Activated T-cell treated with anti-CD3 and anti-CD28 coated beads, Interleukin-2, amount 50 U/mL, for 48 hours (primary cell): ENCODE data around the gene MYLK4.
A peak's percentile ranks its signal among the peaks of the same experiment; 100 is the strongest.

Experiments used
- DNase-seq, 2 experiments: peaks; one replicate each; pipeline ENCODE4 v3.0.0-alpha.2; 2020

Gene MYLK4

DNA sequence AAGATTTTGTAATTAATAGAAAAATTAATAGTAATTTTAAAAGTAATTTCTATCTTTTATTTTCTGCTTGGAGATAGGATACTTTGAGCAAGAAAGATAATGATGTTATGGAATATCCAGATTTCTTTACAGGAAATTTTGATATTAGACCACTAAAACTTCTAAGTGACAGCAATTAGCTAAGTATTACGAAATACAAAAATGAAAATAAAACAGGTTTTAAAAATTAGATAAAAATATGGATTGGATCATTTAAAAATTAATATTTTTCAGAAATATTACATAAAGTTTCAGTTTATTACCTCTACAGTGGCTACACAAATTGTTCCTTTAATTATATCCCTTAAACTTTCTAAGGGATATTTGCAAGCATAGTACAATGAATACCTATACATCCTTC, 4.2 kb upstream of the MYLK4 start:
- DNase-seq = no peak

- no peak for DNase-seq
Observed at GRCh38 chr6:2754393-2754792, 3.7 kb upstream of the MYLK4 start.

GRCh38 chr6:2753743-2754142, 3.0 kb upstream of the MYLK4 start:
- DNase-seq = no peak

GRCh38 chr6:2753110-2753489, 2.4 kb upstream of the MYLK4 start:
- DNase-seq = no peak

DNA sequence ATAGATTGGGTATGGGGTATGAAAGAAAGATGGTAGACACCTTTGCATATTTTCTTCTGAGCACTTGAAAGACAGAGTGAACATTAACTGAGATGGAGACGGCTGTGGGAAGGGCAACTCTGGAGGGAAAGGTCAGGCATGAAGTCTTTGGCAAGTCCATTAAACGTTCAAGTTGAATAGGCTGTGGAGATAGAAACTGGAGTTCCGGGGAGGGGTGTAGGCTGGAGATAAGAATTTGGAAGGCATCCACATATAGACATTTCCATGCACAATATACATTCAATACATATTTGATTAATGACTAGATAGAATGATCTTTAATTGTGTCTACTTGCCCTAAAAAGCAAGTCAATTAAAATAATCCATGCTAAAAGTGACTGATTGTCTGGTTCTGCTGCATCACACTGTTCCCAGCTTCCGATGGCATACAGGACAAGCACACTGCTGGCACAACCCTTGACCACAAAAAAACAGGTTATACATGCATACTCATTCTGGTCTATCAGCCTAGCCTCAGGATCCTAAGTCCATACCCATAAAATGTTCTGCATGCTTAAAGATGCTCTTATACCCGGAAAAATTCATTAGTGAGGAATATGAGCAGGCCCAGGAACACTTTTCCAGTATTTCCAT, 1.9 kb upstream of the MYLK4 start:
- no peak for DNase-seq

DNA sequence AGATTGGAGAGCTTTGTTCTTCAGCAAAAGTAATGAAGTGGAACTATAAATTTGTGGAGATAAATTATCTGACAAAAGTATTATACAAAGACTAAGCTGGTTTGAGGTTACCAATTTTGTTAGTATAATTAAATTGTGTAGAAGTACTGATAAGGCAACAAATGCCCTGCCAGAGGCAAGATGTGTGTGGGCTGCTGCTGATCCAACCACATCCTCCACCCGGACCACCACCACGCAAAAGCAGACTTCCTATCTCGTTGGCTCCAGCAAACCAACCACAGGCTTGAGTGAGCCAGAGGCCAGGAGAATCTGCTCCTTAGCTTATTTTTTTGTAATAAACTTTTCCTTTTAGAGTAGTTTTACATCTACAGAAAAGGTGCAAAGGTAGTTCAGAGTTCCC, 1.1 kb upstream of the MYLK4 start:
- no peak for DNase-seq

GRCh38 chr6:2749969-2750600, 637 bp downstream of the MYLK4 start:
- peak; percentile 80 for DNase-seq

DNA sequence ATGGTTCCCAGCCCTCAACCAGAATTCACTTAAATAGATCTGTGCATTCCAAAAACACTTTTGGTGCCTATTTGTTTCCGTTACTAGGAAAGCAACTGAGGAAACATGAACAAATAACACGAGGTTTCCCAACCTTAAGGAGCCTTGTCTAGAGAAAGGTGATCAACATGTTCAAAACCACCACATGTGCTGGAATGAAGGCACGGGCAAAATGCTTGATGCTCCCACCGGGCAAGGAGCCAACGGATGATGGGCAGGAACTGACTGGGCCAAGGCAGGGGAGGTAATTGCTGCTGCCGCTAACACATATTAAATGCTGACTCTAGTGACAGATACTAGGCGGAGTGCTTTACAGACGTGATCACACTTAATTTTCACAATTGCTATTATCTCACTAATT, 2.5 kb downstream of the MYLK4 start:
- DNase-seq = no peak

DNA sequence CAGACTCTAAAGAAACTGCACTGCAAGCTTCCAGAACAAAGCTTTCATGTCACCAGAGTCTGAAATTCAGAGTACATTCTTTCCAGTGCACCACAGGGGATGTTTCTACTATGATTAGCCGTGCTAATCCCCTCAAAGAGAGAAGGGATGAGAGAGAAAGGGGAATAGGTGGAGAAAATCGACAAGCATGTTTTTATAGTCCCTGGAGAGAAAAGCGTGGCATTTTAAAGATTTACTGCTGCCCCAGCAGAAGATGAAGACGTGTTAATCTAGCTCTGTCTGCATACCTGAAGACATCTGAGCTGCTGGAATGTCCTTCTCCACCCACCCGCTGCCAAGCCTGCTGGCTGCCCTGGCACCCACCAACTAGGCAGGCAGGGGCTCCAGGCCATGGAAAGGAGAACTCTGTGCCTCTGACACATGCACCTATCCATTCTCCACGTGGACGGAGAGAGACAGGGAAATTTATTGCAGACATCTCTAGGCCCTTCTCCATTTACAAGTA, 4.1 kb downstream of the MYLK4 start:
- DNase-seq = no peak

- no peak for DNase-seq
Observed at GRCh38 chr6:2745246-2745645, 5.5 kb downstream of the MYLK4 start.

- no peak for DNase-seq
Observed at GRCh38 chr6:2744778-2745177, 5.9 kb downstream of the MYLK4 start.

DNA sequence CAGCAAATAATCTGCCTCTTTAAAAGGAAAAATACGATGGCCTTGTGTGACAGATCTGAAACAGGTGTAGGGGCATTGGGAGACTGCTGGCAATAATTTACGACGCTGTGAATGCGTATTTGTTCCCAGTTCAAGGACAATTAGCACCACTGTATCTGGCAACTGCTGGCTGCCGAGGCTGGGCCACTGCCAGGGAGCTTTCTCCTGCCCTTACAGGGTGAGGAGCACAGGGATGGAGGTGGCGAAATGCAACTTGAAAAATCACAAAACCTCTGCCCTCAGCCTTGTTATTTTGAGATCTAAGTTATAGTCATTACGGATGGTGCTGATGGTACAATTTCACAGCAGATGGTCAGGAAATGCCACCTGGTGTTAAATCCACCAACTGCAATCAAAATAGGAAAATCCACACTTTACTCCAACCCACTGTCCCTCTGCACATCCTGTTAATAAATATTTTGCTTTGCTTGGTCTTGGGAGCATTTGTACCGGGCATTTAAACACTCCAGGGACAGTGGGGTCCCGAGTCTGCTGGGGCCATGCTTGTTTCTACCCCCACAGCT, 6.4 kb downstream of the MYLK4 start:
- no peak for DNase-seq

DNA sequence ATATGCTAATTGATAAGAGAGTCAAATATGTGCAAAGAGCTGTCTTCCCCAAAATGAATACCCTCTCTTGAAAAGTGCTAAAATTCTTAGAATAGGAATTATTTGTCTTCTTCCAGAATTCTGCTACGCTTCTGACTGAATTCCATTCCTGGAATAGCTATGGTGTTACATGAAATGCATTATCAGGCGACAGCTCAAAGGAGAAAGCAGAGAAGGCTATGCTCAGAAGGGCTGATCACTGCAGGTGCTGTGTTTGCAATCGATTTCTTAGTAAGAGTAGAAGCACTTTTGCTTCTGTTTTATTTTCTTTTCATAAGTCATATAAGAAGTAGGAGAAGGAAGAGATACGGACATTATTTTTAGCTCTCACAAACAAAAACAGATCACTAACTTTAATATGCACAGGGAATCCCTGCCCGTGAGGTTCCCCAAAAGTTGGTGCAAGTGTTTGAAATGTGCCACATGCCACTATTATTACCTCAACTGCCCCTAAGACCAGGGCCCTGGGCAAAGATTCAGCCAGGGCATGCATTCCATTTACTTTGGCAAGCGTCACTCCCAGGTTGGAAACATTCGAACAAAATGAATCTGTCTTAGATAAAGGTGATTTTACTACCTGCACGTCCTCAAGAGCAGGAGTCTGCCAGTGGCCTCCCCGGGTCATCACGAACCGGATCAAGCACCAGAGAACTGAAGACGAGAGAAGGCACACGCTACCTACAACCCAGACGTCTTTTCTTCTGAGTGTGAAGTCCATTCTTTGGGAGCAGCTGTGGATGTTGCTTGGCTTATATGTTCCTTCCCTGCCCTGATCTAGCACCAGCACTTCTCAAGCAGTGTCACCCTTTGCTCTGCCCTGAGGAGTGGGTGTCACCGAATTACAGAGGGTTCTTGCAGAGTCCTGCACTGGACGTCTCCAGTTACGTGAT, 7.2 kb downstream of the MYLK4 start:
- no peak for DNase-seq

DNA sequence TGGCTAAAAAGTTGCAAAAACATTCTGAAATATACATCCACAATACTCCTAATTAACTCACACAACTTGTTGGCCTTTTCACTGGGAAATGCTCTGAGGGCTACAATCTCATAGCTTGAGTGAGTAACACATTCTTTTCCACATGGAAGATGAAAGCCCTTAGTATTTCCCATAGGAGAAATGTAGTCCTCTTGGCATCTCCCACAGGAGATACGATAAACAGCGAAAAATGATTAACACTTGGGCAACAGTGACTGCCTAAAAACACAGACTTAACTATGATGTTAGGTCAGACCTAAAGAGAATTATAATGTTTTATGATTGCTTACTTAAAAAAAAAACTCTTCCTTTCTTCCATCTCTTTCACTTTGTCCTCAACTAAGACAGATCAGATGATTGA, 9.0 kb downstream of the MYLK4 start:
- no peak for DNase-seq

GRCh38 chr6:2740581-2740980, 10.1 kb downstream of the MYLK4 start:
- no peak for DNase-seq

- peak in 1 of 2 experiments; percentile 28 for DNase-seq
Observed at GRCh38 chr6:2739335-2739734, 11.4 kb downstream of the MYLK4 start.

- peak; percentile 46 to 64 for DNase-seq
Observed at GRCh38 chr6:2738373-2738979, 12.2 kb downstream of the MYLK4 start.

GRCh38 chr6:2737885-2738284, 12.8 kb downstream of the MYLK4 start:
- DNase-seq = no peak

DNA sequence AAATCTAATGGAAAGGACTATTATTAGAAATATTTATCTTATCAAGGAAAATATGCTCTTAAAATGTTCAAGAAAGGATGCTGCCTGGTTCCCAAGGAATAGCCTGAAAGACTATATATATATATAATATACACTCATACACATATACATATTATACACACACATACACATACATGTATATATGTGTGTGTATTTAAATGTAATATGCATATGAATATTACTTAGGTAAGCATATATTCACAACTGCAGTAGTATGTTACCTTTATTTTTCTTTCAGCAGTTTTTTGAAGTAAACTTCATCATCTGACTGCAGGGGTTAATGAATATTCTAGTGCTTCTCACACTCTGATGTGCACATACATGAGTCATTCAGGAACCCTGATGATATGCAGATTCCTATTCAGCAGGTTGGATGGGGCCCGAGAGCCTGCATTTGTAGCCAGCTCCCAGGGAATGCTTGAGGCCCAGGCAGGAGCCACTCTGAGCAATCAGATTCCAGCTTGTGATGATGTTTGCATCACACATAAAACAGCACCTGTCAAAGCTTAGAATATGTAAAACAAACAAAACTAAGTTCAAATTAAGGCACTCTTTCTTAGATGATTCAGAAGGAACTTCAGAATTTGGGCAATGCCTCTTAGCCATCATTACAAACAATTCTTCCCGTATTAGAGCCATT, 16.1 kb downstream of the MYLK4 start:
- DNase-seq = no peak

- no peak for DNase-seq
Observed at GRCh38 chr6:2733736-2734480, 16.8 kb downstream of the MYLK4 start.

DNA sequence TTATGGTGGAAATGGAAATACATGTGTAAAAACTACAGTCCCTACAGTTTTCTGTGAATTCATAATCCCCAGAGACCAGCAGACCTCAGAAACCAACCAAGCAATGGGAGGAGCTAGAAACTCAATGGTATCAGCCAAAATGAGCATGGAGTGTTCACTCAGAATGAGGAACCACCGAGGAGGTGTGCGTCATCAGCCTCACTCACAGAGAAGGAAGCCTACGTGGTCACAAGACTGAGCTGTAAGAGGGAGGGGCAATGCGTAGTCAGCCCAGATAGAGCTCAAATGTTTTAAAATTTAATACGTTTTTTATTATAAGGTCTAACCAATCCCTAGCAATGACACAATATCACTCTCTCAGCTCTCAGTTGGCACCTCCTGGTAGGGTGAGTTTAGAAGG, 17.4 kb downstream of the MYLK4 start:
- peak; percentile 58 to 64 for DNase-seq
